Hematopoietic multipotent progenitor cell treated with erythropoietin and hydrocortisone succinate and interleukin-3 and kit ligand, for 17 days (in vitro differentiated cells): ENCODE results near the gene PDS5B.

ENCODE experiments used
- DNase-seq: peaks from one replicate; pipeline ENCODE4 v3.0.0-alpha.2; 2015; ENCODE audit warnings: low spot score

PDS5B gene

GRCh38 chr13:32590266-32590665 lies 4.0 kb downstream of the PDS5B start:
- no peak for DNase-seq

- DNase-seq: no peak
These were observed 5.8 kb downstream of the PDS5B start for GRCh38 chr13:32592082-32592481.

- DNase-seq: no peak
These were observed 8.0 kb downstream of the PDS5B start for GRCh38 chr13:32594157-32594738.

GRCh38 chr13:32595306-32595705 lies 9.1 kb downstream of the PDS5B start:
- DNase-seq: no peak

- DNase-seq: no peak
These were observed 14.6 kb downstream of the PDS5B start for GRCh38 chr13:32600890-32601289.

GRCh38 chr13:32609428-32609827 lies 23.2 kb downstream of the PDS5B start:
- DNase-seq: no peak

GRCh38 chr13:32610538-32610937 lies 24.3 kb downstream of the PDS5B start:
- no peak for DNase-seq

- DNase-seq: no peak
These were observed 24.7 kb downstream of the PDS5B start for GRCh38 chr13:32610977-32611376.

- DNase-seq: no peak
These were observed 30.7 kb downstream of the PDS5B start for GRCh38 chr13:32616883-32617511.

- DNase-seq: no peak
These were observed 36.6 kb downstream of the PDS5B start for GRCh38 chr13:32622827-32623226.

GRCh38 chr13:32624441-32624840 lies 38.2 kb downstream of the PDS5B start:
- DNase-seq: no peak

- no peak for DNase-seq
These were observed 41.5 kb downstream of the PDS5B start for GRCh38 chr13:32627793-32628192.

GRCh38 chr13:32629313-32629712 lies 43.1 kb downstream of the PDS5B start:
- no peak for DNase-seq

- no peak for DNase-seq
These were observed 43.6 kb downstream of the PDS5B start for GRCh38 chr13:32629866-32630265.

GRCh38 chr13:32632343-32632909 lies 46.2 kb downstream of the PDS5B start:
- no peak for DNase-seq

GRCh38 chr13:32636711-32637110 lies 50.5 kb downstream of the PDS5B start:
- no peak for DNase-seq

GRCh38 chr13:32638739-32639138 lies 52.5 kb downstream of the PDS5B start:
- no peak for DNase-seq

- DNase-seq: peak; percentile 76
These were observed 53.4 kb downstream of the PDS5B start for GRCh38 chr13:32639502-32640105.

- no peak for DNase-seq
These were observed 56.1 kb downstream of the PDS5B start for GRCh38 chr13:32642316-32642715.

GRCh38 chr13:32642858-32643257 lies 56.6 kb downstream of the PDS5B start:
- DNase-seq: no peak

- no peak for DNase-seq
These were observed 59.6 kb downstream of the PDS5B start for GRCh38 chr13:32645854-32646253.

GRCh38 chr13:32647926-32648325 lies 61.7 kb downstream of the PDS5B start:
- no peak for DNase-seq

GRCh38 chr13:32650705-32651311 lies 64.6 kb downstream of the PDS5B start:
- peak; percentile 73 for DNase-seq
